Mesendoderm (in vitro differentiated cells): ENCODE measurements around the gene NAXE.
A peak's percentile ranks its signal among the peaks of the same experiment; 100 is the strongest.

Experiments used
- DNase-seq: peaks from one replicate; pipeline ENCODE4 v3.0.0; 2013
- H2AK5ac ChIP-seq: 2 replicates; pipeline ENCODE4 v1.6.1; 2013; ENCODE audit warnings: low read length, inconsistent platforms
- H2BK120ac ChIP-seq: 2 replicates; pipeline ENCODE4 v1.6.1; 2013; ENCODE audit warnings: low read depth, mild to moderate bottlenecking, low read length, moderate library complexity, mixed read lengths
- H2BK15ac ChIP-seq: replicated peaks from 2 replicates; pipeline ENCODE4 v1.6.1; 2013; ENCODE audit warnings: low read depth, mild to moderate bottlenecking, moderate library complexity
- H2BK5ac ChIP-seq: 2 replicates; pipeline ENCODE4 v1.6.1; 2013; ENCODE audit warnings: low read length, inconsistent platforms
- H3K18ac ChIP-seq: 2 replicates; pipeline ENCODE4 v1.6.1; 2013; ENCODE audit warnings: mild to moderate bottlenecking, low read length, mixed read lengths
- H3K23ac ChIP-seq: one replicate; pipeline ENCODE4 v1.6.1; 2013; ENCODE audit warnings: low read length
- H3K27ac ChIP-seq: 2 replicates; pipeline ENCODE4 v1.5.1; 2013; ENCODE audit warnings: low read depth, mild to moderate bottlenecking, inconsistent platforms, low read length, moderate library complexity
- H3K27me3 ChIP-seq: 2 replicates; pipeline ENCODE4 v1.6.1; 2013; ENCODE audit warnings: low read length, control low read depth, mild to moderate bottlenecking, inconsistent platforms; ENCODE audit not compliant: insufficient read depth, poor library complexity
- H3K36me3 ChIP-seq: 2 replicates; pipeline ENCODE4 v1.6.1; 2013; ENCODE audit warnings: low read length, inconsistent platforms; ENCODE audit not compliant: control insufficient read depth, insufficient read depth
- H3K4ac ChIP-seq: one replicate; pipeline ENCODE4 v1.6.1; 2013; ENCODE audit warnings: low read depth, mild to moderate bottlenecking, low read length, moderate library complexity
- H3K4me1 ChIP-seq: 2 replicates; pipeline ENCODE4 v1.6.1; 2013; ENCODE audit warnings: low read depth, low read length, inconsistent platforms; ENCODE audit not compliant: control insufficient read depth
- H3K4me2 ChIP-seq: 2 replicates; pipeline ENCODE4 v1.6.1; 2013; ENCODE audit warnings: low read length
- H3K4me3 ChIP-seq: 2 replicates; pipeline ENCODE4 v1.5.1; 2013; ENCODE audit warnings: mild to moderate bottlenecking, low read length
- H3K56ac ChIP-seq: one replicate; pipeline ENCODE4 v1.6.1; 2013; ENCODE audit warnings: low read length
- H3K79me1 ChIP-seq: 2 replicates; pipeline ENCODE4 v1.6.1; 2013; ENCODE audit warnings: low read length, inconsistent platforms
- H3K79me2 ChIP-seq: 2 replicates; pipeline ENCODE4 v1.6.1; 2013; ENCODE audit warnings: mild to moderate bottlenecking, low read length; ENCODE audit not compliant: control insufficient read depth, insufficient read depth
- H3K9ac ChIP-seq: 2 replicates; pipeline ENCODE4 v1.6.1; 2013; ENCODE audit warnings: low read length, inconsistent platforms
- H4K5ac ChIP-seq: one replicate; pipeline ENCODE4 v1.6.1; 2013; ENCODE audit warnings: low read length
- H4K8ac ChIP-seq: one replicate; pipeline ENCODE4 v1.6.1; 2013; ENCODE audit warnings: low read depth, mild to moderate bottlenecking, control low read depth, low read length, moderate library complexity
- WGBS: extraction: QIAGEN DNeasy Blood & Tissue Kit; methylation state at CpG from one replicate; pipeline ENCODE4 v1.1.7; 2013; ENCODE audit warnings: low lambda C conversion rate, missing lambda C conversion rate; ENCODE audit not compliant: insufficient coverage; ENCODE audit errors: extremely low coverage; 5-methylcytosine and 5-hydroxymethylcytosine counted together

The NAXE gene

DNA sequence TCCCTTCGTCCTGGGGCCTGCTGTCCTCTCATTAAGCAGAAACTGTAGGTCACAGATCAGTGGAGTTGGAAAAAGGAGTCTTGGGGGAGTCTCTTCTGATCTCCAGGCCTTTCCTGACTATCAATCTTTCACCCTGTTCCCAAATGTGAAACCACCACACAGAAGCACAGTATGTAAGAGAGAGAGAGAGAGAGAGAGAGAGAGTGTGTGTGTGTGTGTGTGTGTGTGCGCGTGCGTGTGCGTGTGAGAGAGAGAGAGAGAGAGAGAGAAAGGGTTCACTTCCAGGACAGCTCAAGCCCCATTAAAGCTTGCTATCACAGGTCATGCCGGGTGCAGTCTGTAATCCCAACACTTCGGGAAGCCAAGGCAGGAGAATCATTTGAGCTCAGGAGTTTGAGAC is 13.5 kb upstream of the NAXE start:
- Histone ChIP-seq H3K27ac (no peak overlapping the region), H3K23ac (no peak overlapping the region), H4K5ac (no peak overlapping the region), H3K18ac (no peak overlapping the region), H3K36me3 (no peaks in the 10 kb centered on the region), H3K4me2 (no peak overlapping the region), H3K27me3 (no peaks in the 10 kb centered on the region), H4K8ac (no peak overlapping the region), H3K56ac (no peak overlapping the region), H2BK15ac (no peak overlapping the region), H2BK5ac (no peak overlapping the region), H3K4ac (no peak overlapping the region), H3K9ac (no peak overlapping the region), H2BK120ac (no peak overlapping the region), H3K79me1 (no peaks in the 10 kb centered on the region), H3K4me1 (no peaks in the 10 kb centered on the region), H2AK5ac (no peak overlapping the region), H3K79me2 (no peaks in the 10 kb centered on the region), H3K4me3 (no peak overlapping the region)
- DNase-seq: no peak
- WGBS: no CpG with 5 or more reads among the region's 7 CpGs

DNA sequence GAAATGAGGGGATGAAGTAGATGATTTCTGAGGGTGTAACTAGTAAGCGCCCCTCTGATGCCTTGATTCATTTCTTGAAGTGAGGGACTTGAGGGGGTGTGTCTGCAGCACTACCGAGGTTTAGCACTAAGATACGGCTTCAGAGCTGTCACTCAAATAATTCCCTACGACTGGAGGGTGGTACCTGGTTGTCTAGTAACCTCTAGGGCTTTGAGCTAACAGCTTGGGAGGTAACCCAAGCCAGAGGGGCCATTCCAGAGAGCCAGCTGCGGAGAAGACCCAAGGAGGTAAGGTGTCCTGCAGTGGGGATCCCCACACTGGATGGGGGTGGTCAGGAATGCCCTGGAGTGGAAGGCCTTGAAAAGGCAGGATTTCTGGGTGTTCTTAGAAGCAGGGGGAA is 12.1 kb upstream of the NAXE start, which contains the start of gene TTC24:
TSS of gene TTC24 (plus strand) at position 252 of the 400 bp plus-strand sequence. CDS start 1,642 bp downstream, outside the sequence.
- H3K79me1 ChIP-seq: no peaks in the 10 kb centered on the region
- no peak within 1 kb of the TSS for H3K18ac ChIP-seq
- no peak within 1 kb of the TSS for H3K9ac ChIP-seq
- no peak within 1 kb of the TSS for H3K4me3 ChIP-seq
- H3K27ac ChIP-seq: no peak within 1 kb of the TSS
- H3K4me2 ChIP-seq: no peak within 1 kb of the TSS
- H3K36me3 ChIP-seq: no peaks in the 10 kb centered on the region
- no peak within 1 kb of the TSS for H2BK120ac ChIP-seq
- H3K56ac ChIP-seq: no peak within 1 kb of the TSS
- H2AK5ac ChIP-seq: no peak within 1 kb of the TSS
- no peak for DNase-seq
- H4K8ac ChIP-seq: no peak within 1 kb of the TSS
- no peaks in the 10 kb centered on the region for H3K4me1 ChIP-seq
- no peaks in the 10 kb centered on the region for H3K27me3 ChIP-seq
- H3K23ac ChIP-seq: no peak within 1 kb of the TSS
- H4K5ac ChIP-seq: no peak within 1 kb of the TSS
- WGBS: no CpG with 5 or more reads among the region's 5 CpGs
- H2BK5ac ChIP-seq: no peak within 1 kb of the TSS
- no peak within 1 kb of the TSS for H2BK15ac ChIP-seq
- H3K4ac ChIP-seq: no peak within 1 kb of the TSS
- no peaks in the 10 kb centered on the region for H3K79me2 ChIP-seq

DNA sequence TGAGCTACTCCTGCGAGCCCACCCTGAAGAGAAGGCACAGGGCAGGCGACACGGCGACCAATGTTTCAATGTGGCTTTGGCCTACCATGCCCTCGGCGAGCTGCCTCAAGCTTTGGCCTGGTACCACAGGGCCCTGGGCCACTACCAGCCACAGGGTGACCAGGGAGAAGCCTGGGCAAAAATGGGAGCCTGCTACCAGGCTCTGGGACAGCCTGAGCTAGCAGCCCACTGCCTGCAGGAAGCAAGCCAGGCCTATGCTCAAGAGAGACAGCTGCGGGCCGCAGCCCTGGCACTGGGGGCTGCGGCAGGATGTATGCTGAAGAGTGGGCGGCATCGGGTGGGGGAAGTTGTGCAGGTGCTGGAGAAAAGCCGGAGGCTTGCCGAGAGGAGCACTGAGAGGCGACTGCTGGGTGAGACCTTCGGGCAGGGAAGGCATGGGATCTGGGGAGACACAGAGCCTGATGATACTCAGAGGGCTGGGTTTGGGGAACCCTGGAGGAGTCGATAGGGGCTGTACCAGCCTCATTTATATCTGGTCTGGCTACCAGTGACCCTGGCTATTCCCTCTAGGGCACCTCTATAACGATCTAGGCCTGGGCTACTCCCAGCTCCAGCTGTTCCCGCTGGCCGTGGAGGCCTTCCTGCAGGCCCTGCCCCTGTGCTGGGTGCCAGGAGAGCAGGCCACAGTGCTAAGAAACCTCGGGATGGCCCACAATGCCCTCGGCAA is 9.8 kb upstream of the NAXE start:
- Histone ChIP-seq H3K4me3 (no peak overlapping the region), H4K8ac (no peak overlapping the region), H2BK120ac (no peak overlapping the region), H3K9ac (no peak overlapping the region), H3K79me1 (no peaks in the 10 kb centered on the region), H2BK15ac (no peak overlapping the region), H3K4ac (no peak overlapping the region), H3K23ac (no peak overlapping the region), H3K79me2 (no peaks in the 10 kb centered on the region), H2AK5ac (no peak overlapping the region), H3K4me2 (no peak overlapping the region), H2BK5ac (no peak overlapping the region), H3K27ac (no peak overlapping the region), H3K36me3 (no peaks in the 10 kb centered on the region), H3K18ac (no peak overlapping the region), H4K5ac (no peak overlapping the region), H3K56ac (no peak overlapping the region), H3K4me1 (peaks cover 1% of the 10 kb centered on the region), H3K27me3 (no peaks in the 10 kb centered on the region)
- no CpG with 5 or more reads among the region's 21 CpGs for WGBS
- DNase-seq: no peak

DNA sequence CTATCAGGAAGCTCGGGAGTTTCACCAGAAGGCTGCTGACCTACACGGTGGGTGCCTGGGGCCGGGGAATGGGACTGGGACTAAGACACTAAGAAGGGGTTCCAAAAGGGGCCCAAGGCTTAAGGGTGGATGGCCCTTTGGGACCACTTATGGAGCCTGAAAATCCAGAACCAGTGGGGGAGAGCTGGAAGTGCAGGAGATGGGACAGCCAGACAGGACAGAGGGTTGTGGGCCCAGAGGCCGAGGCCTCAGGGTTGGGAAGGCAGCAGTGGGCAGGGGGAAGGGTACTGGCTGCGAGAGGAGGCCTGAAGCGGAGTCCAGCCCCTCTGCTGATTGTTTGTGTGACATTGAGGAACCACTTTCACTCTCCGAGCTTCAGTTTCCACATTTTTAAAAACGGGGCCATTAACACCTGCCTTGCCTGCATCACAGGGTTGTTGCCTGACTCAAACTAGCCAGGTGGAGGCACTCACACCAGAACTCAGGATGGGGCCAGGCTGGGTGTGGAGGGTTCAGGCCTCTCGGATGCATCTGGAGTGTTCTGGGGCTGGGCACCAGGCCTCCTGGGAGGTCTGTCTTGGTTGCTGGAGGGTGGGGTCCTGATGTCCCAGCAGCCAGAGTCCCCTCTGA is 9.1 kb upstream of the NAXE start:
- no peak overlapping the region for H3K4me2 ChIP-seq
- H4K5ac ChIP-seq: no peak overlapping the region
- no peak overlapping the region for H3K18ac ChIP-seq
- H4K8ac ChIP-seq: no peak overlapping the region
- no peak overlapping the region for H2BK120ac ChIP-seq
- H3K4me1 ChIP-seq: peaks cover 1% of the 10 kb centered on the region
- no peaks in the 10 kb centered on the region for H3K79me1 ChIP-seq
- H2BK15ac ChIP-seq: no peak overlapping the region
- no peaks in the 10 kb centered on the region for H3K79me2 ChIP-seq
- H3K56ac ChIP-seq: no peak overlapping the region
- H3K36me3 ChIP-seq: no peaks in the 10 kb centered on the region
- no peaks in the 10 kb centered on the region for H3K27me3 ChIP-seq
- no CpG with 5 or more reads among the region's 9 CpGs for WGBS
- no peak overlapping the region for H2AK5ac ChIP-seq
- H3K9ac ChIP-seq: no peak overlapping the region
- no peak overlapping the region for H3K23ac ChIP-seq
- no peak overlapping the region for H2BK5ac ChIP-seq
- no peak overlapping the region for H3K4ac ChIP-seq
- no peak overlapping the region for H3K4me3 ChIP-seq
- H3K27ac ChIP-seq: no peak overlapping the region
- DNase-seq: no peak

DNA sequence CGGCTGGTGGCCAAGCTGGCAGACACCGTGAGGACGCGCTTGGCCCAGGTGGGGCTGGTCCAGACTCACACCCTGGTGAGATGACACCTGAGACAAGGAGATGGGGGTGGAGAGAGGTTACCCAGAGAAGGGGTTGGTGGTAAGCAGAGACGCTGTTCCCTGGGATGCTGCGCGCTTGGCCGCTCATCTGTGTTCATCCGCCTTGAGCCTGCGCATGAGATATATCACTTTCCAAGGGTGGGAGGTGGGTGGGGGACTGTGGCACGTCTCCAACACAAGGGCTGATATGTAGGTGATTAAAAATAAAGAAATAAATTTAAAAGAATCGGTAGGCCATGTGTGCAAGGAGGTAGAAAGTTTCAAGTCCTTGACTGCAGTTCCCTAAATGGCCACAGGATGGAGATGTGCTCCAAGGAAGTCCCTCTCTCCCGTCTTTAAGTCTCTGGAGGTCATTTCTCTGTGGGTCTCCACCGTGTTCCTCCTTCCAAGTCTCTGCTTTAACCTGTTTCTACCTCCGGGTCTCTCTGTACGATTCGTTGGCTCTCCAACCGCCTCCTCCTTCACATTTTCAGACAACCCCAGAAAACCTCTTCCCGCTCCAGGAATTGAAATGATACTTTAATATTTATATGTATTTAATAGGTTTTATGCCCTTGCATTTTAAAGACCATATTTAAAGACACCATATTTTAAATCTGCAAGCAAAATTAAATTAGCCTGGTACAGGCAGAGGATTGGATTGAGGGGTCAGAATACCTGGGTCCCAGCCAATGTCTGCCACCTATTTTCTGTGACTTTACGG is 7.6 kb upstream of the NAXE start:
- H3K18ac ChIP-seq: no peak overlapping the region
- H3K4me2 ChIP-seq: no peak overlapping the region
- no peak overlapping the region for H2BK15ac ChIP-seq
- peak; percentile 92 for DNase-seq
- H3K56ac ChIP-seq: peak overlapping the region; percentile 64
- no peak overlapping the region for H2AK5ac ChIP-seq
- H3K36me3 ChIP-seq: no peaks in the 10 kb centered on the region
- no peak overlapping the region for H2BK120ac ChIP-seq
- WGBS: no CpG with 5 or more reads among the region's 20 CpGs
- H3K27ac ChIP-seq: no peak overlapping the region
- H4K8ac ChIP-seq: no peak overlapping the region
- H3K79me2 ChIP-seq: no peaks in the 10 kb centered on the region
- H3K4ac ChIP-seq: no peak overlapping the region
- no peak overlapping the region for H3K4me3 ChIP-seq
- no peak overlapping the region for H3K23ac ChIP-seq
- H3K27me3 ChIP-seq: no peaks in the 10 kb centered on the region
- H3K4me1 ChIP-seq: peaks cover 1% of the 10 kb centered on the region
- no peak overlapping the region for H2BK5ac ChIP-seq
- H3K9ac ChIP-seq: peak overlapping the region; percentile 41
- no peak overlapping the region for H4K5ac ChIP-seq
- H3K79me1 ChIP-seq: no peaks in the 10 kb centered on the region
